ENCODE results near the gene GRAP2.

GRAP2 gene

DNA sequence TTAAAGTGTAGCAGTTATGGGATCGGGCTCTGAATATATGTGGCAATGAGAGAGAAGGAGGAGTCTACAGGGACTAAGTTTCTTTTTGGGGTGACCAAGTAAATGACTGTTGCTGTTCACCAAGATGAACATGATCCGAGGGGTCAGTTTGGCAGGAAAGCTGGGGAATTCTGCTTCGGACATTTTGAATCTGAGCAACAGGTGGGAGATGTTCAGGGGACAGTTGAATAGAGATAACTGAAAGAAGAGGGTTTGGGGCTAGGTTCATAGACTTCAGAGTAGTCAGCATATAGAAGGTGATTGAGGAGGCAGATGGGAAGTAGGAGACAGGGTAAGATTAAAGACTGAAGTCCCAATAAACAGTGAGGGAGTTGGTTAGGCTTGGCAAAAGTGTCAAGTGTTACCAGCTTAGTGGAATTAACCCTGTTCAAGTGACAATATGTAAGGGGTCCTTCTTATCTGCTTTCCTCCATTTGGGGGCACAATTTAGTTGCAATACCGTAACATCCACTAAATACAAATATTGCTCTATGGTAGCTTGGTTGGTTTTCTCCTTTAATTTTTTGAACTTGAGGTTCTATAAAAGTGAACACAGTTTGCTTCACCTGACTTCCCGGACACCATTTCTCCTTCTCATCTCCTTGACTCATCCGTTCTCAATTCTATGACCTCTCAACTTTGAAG is 4.4 kb upstream of the GRAP2 start:
- no peak for TF ChIP-seq POLR2AphosphoS5 (IDR thresholded peaks at IDR 0.05; ENCODE audit: low read depth)
- TF ChIP-seq, protein P1, sequence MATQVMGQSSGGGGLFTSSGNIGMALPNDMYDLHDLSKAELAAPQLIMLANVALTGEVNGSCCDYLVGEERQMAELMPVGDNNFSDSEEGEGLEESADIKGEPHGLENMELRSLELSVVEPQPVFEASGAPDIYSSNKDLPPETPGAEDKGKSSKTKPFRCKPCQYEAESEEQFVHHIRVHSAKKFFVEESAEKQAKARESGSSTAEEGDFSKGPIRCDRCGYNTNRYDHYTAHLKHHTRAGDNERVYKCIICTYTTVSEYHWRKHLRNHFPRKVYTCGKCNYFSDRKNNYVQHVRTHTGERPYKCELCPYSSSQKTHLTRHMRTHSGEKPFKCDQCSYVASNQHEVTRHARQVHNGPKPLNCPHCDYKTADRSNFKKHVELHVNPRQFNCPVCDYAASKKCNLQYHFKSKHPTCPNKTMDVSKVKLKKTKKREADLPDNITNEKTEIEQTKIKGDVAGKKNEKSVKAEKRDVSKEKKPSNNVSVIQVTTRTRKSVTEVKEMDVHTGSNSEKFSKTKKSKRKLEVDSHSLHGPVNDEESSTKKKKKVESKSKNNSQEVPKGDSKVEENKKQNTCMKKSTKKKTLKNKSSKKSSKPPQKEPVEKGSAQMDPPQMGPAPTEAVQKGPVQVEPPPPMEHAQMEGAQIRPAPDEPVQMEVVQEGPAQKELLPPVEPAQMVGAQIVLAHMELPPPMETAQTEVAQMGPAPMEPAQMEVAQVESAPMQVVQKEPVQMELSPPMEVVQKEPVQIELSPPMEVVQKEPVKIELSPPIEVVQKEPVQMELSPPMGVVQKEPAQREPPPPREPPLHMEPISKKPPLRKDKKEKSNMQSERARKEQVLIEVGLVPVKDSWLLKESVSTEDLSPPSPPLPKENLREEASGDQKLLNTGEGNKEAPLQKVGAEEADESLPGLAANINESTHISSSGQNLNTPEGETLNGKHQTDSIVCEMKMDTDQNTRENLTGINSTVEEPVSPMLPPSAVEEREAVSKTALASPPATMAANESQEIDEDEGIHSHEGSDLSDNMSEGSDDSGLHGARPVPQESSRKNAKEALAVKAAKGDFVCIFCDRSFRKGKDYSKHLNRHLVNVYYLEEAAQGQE (IDR thresholded peaks at IDR 0.05; ENCODE audit: insufficient replicate concordance, low read depth), result no peak
- TF ChIP-seq GABPA (IDR thresholded peaks at IDR 0.05; ENCODE audit: low read depth), result no peak
- no peak for TF ChIP-seq SPI1 (IDR thresholded peaks at IDR 0.05; ENCODE audit: borderline replicate concordance, low read depth)
- TF ChIP-seq, protein P2, sequence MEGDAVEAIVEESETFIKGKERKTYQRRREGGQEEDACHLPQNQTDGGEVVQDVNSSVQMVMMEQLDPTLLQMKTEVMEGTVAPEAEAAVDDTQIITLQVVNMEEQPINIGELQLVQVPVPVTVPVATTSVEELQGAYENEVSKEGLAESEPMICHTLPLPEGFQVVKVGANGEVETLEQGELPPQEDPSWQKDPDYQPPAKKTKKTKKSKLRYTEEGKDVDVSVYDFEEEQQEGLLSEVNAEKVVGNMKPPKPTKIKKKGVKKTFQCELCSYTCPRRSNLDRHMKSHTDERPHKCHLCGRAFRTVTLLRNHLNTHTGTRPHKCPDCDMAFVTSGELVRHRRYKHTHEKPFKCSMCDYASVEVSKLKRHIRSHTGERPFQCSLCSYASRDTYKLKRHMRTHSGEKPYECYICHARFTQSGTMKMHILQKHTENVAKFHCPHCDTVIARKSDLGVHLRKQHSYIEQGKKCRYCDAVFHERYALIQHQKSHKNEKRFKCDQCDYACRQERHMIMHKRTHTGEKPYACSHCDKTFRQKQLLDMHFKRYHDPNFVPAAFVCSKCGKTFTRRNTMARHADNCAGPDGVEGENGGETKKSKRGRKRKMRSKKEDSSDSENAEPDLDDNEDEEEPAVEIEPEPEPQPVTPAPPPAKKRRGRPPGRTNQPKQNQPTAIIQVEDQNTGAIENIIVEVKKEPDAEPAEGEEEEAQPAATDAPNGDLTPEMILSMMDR (IDR thresholded peaks at IDR 0.05; ENCODE audit: insufficient read depth, low read length), result no peak
- Histone ChIP-seq H3K27ac (replicated peaks) (no peak overlapping the region), H3K27me3 (ENCODE audit: insufficient read depth, poor library complexity, severe bottlenecking) (no peaks in the 10 kb centered on the region), H3K4me3 (replicated peaks; ENCODE audit: insufficient read depth, low read length) (no peak overlapping the region)
- no peak for DNase-seq (ENCODE audit: low read depth in 1 of 2, low spot score in 1 of 2)

DNA sequence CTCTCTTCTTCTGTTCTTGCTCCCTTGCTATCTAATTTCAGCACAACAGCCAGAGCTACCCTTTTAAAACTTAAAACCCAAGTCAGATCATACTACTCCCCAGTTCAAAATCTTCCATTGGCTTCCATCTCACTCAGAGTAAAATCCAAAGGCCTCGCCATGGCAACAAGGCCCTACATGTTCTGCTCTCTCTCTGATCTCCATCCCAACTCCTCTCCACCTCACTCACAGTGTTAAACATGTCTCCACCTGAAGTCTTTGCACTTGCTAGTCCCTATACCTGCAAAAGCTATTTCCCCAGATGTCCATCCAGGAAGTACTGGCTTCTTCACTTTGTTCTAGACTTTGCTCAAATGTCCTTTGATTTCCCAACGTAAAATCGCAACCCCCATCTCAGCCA is 3.0 kb upstream of the GRAP2 start:
- no peak overlapping the region for H3K27ac ChIP-seq (replicated peaks)
- TF ChIP-seq GABPA (IDR thresholded peaks at IDR 0.05; ENCODE audit: low read depth), result no peak
- no peak for TF ChIP-seq POLR2AphosphoS5 (IDR thresholded peaks at IDR 0.05; ENCODE audit: low read depth)
- TF ChIP-seq SPI1 (IDR thresholded peaks at IDR 0.05; ENCODE audit: borderline replicate concordance, low read depth), result no peak
- TF ChIP-seq, protein P2 (IDR thresholded peaks at IDR 0.05; ENCODE audit: insufficient read depth, low read length), result no peak
- TF ChIP-seq, protein P1 (IDR thresholded peaks at IDR 0.05; ENCODE audit: insufficient replicate concordance, low read depth), result no peak
- no peaks in the 10 kb centered on the region for H3K27me3 ChIP-seq (ENCODE audit: insufficient read depth, poor library complexity, severe bottlenecking)
- no peak overlapping the region for H3K4me3 ChIP-seq (replicated peaks; ENCODE audit: insufficient read depth, low read length)
- DNase-seq (ENCODE audit: low read depth in 1 of 2, low spot score in 1 of 2), result peak; percentile 12 to 51

DNA sequence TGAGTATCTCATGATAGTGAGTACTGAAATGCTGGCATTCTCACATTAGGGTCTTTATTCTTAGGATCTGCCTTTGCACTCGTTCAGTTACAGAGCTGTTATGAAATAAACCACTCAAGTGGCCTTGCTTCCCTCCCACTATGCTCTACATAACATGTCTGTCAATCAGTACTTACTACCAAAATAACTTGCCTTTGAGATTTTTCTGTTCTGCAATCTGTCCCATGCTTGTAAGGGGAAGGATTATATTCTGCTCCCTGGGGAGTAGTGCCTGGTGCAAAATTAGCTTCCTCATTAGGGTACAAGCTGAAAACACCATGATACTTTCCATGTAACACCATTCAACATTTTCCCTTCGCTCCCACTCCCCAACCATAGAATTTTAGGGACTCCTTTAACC is 1.9 kb upstream of the GRAP2 start:
- H3K27ac ChIP-seq (replicated peaks), result 0 out of 2 replicates have a peak overlapping the region, but pooled peaks have one; percentile 11
- DNase-seq (ENCODE audit: low read depth in 1 of 2, low spot score in 1 of 2), result peak; percentile 62 to 89

More for the DNA sequence above, 1.9 kb upstream of the GRAP2 start:
- H3K4me3 ChIP-seq (replicated peaks; ENCODE audit: insufficient read depth, low read length), result no peak overlapping the region
- no peaks in the 10 kb centered on the region for H3K27me3 ChIP-seq (ENCODE audit: insufficient read depth, poor library complexity, severe bottlenecking)
- TF ChIP-seq, protein P2 (IDR thresholded peaks at IDR 0.05; ENCODE audit: insufficient read depth, low read length), result no peak
- TF ChIP-seq SPI1 (IDR thresholded peaks at IDR 0.05; ENCODE audit: borderline replicate concordance, low read depth) (peak; percentile 40; the same call in 1 of the 2 replicates), GABPA (IDR thresholded peaks at IDR 0.05; ENCODE audit: low read depth) (no peak), POLR2AphosphoS5 (IDR thresholded peaks at IDR 0.05; ENCODE audit: low read depth) (no peak)
- TF ChIP-seq, protein P1 (IDR thresholded peaks at IDR 0.05; ENCODE audit: insufficient replicate concordance, low read depth), result no peak
